GM18861 (cell line): ENCODE data around the gene GLT6D1.

Source experiments
- ATAC-seq: cut with Tn5 transposase; IDR thresholded peaks from one replicate; pipeline ENCODE4 v1.9.1; 2021; ENCODE audit not compliant: unreplicated experiment

GLT6D1 gene

DNA sequence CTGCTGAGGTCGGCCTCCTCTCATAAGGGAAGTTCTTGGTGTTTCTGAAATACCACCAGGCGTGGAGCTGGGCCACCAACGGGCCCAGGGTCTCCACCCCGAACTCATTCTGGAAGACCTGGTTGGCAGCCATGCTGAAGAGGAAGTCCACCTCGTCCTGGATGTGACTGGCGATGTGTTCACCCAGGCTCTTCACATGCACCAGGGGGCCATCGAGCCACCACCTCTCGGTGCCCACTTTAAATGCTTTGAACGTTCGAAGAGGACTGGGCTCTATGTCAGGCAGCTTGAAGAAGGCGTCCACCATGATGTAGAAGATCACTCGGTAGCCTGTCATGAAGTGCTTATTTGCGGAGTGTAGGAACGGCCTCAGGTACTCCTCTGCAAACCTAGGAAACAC is 15.1 kb downstream of the GLT6D1 start:
- ATAC-seq: no peak

DNA sequence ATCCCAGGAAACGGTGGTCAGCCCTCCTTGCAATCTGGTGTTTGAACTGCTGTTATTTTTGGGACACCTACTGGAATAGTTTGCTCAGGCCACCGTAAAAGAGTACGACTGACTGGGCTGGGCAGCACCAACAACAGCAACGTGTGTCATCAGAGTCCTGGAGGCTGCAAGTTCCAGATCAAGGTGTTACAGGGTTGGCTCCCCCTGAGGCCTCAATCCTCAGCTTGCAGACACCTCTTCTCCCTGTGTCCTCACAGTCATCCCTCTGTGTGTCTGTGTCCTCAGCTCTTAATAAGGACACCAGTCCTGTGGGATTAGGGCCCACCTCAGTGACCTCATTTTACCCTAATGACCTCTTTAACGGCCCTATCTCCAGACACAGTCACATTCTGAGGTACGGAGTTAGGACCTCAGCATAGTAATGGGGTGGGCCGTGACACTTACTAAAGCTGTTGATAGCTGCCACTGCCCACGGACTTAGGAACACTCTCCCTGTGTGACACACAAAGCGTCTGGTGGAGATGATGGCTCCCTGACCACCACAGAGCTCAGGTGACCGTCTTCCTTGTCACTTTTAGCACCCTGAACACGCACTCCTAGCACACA is 16.8 kb downstream of the GLT6D1 start:
- ATAC-seq: no peak

DNA sequence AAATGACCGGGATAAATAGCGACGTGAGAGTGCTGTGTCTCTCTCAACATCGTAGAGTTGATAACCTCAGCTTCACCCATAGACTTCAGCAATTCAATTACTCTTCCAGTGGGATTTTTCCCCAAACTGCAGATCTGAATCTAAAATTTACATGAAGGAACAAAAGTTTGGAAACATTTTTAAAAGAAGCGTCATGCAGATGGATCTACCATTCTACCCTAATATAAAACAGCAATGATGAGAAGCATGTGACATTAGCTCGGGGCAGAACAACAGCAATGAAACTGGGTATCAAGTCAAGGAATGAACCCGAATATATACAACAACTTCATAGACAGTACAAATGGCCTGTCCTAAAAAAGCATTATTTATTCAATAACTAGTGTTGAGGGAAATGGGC is 18.8 kb downstream of the GLT6D1 start:
- no peak for ATAC-seq

GRCh38 chr9:135619599-135619886 is 19.8 kb downstream of the GLT6D1 start:
- ATAC-seq: no peak

DNA sequence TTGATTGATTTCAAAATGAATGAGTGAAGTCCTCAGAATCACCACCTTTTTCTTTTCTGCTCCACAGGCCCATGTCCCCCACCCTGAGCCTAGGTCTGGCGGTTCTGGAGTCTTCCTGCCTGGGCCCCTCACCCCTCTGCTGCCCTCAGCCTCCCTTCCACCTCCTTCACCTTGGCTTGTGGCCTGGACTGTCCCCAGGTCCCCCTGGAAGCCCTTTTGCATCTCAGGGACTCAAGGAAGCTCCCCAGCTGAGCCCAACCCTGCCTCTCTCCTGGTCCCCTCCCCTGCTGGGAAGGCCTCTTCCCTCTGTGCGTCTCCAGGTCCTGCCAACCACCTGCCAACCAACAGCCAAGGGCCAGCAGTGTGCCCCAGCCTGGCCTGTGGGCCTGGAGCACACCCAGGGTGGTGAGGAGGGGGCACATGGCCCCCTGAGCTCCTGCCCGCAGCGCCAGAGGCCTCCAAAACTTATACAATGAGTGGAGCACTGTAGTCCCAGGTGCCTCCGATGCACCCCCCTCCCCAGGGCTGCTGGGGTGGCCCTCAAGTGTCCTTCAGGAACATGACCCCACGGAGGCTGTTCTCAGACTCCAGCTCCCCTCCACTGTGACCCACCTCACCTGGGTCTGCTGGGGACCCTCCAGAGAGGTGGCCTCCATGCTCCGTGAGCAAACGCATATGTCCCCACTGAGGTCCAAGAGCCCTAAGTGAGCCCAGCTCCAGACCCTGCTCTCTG is 20.3 kb downstream of the GLT6D1 start:
- no peak for ATAC-seq

- no peak for ATAC-seq
Measured at GRCh38 chr9:135617991-135618411, 21.3 kb downstream of the GLT6D1 start.

- no peak for ATAC-seq
Measured at GRCh38 chr9:135617538-135617900, 21.8 kb downstream of the GLT6D1 start.

DNA sequence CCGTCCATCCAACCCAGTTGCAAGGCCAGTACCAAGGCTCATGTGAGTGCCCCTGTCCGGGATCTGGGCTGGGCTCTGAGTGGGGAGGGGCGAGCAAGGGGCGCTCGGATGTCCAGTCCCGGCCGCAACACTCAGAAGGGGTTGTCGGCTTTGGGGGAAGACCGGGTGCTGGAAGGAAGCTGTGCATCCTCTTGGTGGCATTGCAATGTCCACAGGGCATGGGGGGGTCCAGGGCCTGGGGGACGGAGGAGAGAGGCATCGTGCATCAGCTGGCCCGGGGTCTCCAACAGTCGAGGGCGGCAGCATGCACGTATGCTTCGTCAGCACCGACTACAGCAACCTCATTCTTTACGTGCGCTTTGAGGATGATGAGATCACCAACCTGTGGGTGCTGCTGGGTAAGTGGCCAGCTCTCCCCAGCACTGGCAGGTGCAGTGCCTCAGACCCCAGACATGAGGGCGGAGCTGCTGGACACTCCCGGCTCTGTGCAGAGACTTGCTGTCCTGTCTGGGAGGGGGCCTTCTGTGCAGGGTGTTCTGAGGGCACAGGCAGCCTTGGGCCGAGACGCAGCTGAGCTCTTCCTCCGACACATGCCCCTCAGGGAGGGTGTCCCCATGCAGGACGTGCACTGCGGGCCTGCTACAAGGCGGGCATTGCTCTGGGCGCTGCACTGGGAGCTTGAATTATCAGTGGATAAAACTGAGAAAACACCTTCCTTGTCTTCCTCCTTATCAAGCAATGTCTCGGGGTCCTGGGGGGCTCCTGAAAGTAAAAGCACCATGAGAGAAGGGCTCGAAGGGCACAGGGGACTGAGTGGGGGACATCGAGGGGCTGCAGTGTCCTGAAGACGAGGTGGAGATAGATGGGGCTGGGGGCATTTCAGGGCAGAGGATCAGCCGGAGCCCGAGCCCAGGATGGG is 22.5 kb downstream of the GLT6D1 start:
- ATAC-seq: no peak

GRCh38 chr9:135615666-135616618 is 23.4 kb downstream of the GLT6D1 start:
- no peak for ATAC-seq

- no peak for ATAC-seq
Measured at GRCh38 chr9:135614821-135615665, 24.3 kb downstream of the GLT6D1 start.

DNA sequence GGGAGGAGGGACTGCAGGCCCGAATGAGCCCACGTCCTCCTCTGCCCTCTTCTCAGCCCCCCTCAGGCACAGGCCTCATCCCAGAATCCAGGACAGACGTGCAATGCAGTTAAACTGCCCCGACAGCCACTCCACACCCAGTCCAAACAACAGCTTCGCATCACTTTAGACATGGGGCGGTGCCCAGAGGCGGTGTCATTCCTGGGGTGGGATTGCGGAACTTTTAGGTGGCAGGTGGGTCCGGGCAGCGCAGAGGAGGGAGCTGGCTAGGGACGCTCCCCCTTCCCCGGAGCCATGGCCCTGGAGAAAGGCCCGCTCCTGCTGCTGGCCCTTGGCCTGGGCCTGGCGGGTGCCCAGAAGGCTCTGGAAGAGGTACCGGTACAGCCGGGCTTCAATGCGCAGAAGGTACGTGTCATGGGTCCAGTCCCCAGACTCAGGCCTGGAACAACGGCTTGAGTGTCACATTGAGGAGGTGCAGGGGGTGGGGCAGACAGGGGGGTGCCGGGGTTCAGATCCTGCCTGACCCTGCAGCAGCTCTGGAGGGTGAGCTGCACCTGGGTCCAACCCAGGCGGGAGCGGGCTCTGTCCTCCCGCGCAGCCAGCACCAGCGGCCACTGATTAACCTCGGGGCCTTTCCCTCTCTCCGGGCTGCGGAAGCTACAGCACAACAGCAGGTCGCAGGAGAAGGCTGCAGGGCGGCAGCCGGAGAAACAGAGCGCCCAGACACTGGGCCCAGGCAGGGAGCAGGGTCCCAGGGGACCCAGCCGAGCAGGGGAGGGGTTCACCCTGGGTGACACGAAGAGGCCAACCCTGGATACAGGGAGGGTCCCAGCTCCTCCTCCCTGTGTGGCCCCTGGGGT is 25.2 kb downstream of the GLT6D1 start:
- ATAC-seq: no peak

DNA sequence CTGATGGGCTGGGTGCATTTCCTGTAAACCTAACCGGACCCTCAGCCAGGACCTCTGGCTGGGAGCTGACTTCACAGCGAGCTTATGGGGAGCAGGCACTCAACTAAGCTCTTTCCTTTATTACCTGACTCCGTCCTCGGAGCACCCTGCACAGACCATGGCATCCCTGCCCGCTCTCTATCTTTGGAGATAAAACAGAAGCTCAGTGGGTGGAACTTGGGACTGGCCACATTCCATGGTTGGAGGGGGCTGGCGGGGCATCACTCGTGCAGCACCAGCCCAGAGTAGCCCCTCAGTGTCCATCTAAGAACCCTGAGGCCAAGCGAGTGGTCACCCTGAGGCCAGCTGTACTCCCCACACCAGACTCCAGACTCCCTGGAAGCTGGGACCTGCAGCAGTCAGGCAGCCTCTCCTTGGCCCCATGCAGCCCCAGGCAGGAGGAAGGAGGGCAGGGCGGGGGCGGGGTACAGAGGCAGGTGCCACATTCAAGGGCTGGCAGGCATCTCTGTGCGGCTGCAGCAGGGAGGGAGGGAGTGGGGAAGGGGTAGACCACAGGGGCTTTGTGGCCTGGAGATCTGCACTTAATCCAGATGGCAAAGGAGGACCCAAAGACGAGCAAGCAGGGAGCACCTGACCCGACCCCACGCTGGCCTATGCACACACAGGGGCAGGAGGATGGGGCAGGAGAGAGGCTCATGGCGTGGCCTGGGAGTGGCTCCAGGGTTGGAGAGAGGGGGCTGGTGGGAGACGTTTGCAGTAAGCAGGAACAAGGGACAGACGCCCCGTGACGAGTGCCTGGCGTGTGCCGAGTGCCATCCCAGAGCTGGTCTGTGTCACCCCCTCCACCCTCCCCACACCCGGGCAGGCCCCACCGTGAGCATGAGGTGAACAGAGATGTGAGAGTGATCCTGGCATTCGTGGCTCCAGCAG is 26.1 kb downstream of the GLT6D1 start:
- ATAC-seq: no peak

GRCh38 chr9:135612437-135612836 is 26.9 kb downstream of the GLT6D1 start:
- ATAC-seq: no peak

DNA sequence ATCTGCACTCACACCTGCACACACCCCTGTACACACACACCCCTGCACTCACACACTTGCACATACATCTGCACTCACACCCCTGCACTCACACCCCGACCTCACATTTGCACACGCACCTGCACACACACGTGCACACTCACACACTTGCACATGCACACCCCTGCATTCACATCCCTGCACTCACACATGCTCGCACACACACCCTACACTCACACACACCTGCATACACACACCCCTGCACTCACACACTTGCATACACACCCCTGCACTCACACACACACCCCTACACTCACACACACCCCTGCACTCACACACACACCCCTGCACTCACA is 27.5 kb downstream of the GLT6D1 start:
- no peak for ATAC-seq

- no peak for ATAC-seq
Measured at GRCh38 chr9:135611142-135611874, 28.0 kb downstream of the GLT6D1 start.

DNA sequence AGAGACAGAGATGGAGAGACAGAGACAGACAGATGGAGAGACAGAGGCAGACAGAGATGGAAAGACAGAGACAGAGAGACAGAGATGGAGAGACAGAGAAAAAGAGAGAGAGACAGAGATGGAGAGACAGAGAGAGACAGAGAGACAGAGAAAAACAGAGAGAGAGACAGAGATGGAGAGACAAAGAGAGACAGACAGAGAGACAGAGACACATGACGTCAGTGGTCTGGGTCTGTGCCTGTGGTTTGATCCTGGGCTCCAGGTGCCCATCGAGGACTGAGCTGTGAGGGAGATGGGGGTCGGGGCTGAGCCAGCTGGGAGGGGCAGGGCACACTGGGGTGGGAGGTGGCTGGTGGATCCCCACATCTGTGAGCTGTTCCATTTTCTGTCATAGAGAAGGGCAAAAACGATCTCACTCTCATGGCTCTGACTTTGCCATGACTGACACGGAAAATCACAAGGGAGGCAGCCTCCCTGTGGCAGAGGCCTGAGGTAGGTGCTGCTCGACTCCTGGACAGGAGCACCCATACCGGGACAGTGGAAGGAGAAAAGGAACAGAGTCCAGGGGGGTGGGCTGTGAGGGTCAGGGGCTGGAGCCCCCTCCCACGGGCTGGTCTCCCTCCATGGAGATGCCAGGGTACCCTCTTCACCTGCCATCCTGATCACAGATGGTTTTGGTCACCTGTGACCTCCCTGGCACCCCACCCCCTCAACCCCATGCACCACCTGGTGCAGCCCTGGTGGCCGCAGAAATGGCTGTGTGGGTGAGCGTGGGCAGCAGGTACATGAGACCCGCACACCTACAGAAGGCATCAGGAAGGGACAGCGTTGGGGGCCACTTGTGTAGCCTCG is 28.8 kb downstream of the GLT6D1 start:
- no peak for ATAC-seq
